Stomach (tissue), 9 donors: ENCODE measurements around the gene GPD2. TPM values are rescaled to one million over a fixed set of nuclear protein-coding genes. Genes with fewer than 3 reads are reported as not detected.

Source experiments
- DNase-seq, 2 donors: peaks; one replicate each; pipeline versions ENCODE4 v3.0.0 to v3.0.0-alpha.2; 2013 to 2019
- H3K27ac ChIP-seq, 5 donors: fragments of 200-600 bp in 4 of 5; sonication (generic) in 4 of 5; one replicate each; pipeline ENCODE4 v1.5.1; 2013 to 2019; ENCODE audit warnings: mild to moderate bottlenecking in 1 of 5, moderate library complexity in 1 of 5
- H3K27me3 ChIP-seq, 3 donors: fragments of 200-600 bp; sonication (generic); one replicate each; pipeline ENCODE4 v1.5.1; 2017 to 2019; ENCODE audit warnings: mixed run types in 1 of 3
- H3K36me3 ChIP-seq, 4 donors: fragments of 200-600 bp; sonication (generic); 1 replicate in 3 of 4; 2 replicates in 1 of 4; pipeline ENCODE4 v1.5.1; 2016 to 2019
- H3K4me1 ChIP-seq, 4 donors: fragments of 200-600 bp; sonication (generic); one replicate each; pipeline ENCODE4 v1.5.1; 2016 to 2019
- H3K4me3 ChIP-seq, 4 donors: fragments of 200-600 bp; sonication (generic) in 3 of 4; one replicate each; pipeline ENCODE4 v1.5.1; 2016 to 2019; ENCODE audit warnings: mild to moderate bottlenecking in 1 of 4
- H3K9me3 ChIP-seq, 4 donors: fragments of 200-600 bp; sonication (generic); one replicate each; pipeline ENCODE4 v1.5.1; 2016 to 2019
- EP300 ChIP-seq: sonication (generic); formaldehyde crosslinking; IDR thresholded peaks from one replicate; pipeline ENCODE4 v1.6.1; 2017; ENCODE audit warnings: antibody characterized with exemption
- POLR2A ChIP-seq, 4 donors: fragments of 450-650 bp; IDR thresholded peaks; one replicate each; pipeline ENCODE4 v1.6.1; 2016; ENCODE audit warnings: antibody characterized with exemption in 4 of 4, control low read depth in 2 of 4, mild to moderate bottlenecking in 1 of 4, moderate library complexity in 1 of 4
- POLR2AphosphoS5 ChIP-seq, 3 donors: sonication (generic); formaldehyde crosslinking; IDR thresholded peaks; one replicate each; pipeline ENCODE4 v1.6.1; 2016; ENCODE audit warnings: antibody characterized with exemption in 3 of 3
- WGBS, 5 donors: extraction: QIAGEN DNeasy Blood & Tissue Kit in 3 of 5; methylation state at CpG; one replicate each; pipeline versions ENCODE4 v1.1.5 to v1.1.7; 2013 to 2018; 5-methylcytosine and 5-hydroxymethylcytosine counted together
- intact Hi-C: fragments of 100-400 bp; cut with DNase I; formaldehyde crosslinking; loops from one replicate; pipeline ENCODE4 v1.15.1; 2023; ENCODE audit warnings: low total_unique reads
- polyA plus RNA-seq, 3 donors: library from polyadenylated mRNA; stranded (reverse); fragments of 200-250 nt; gene quantifications; one replicate each; pipeline ENCODE4 v1.2.3, GENCODE V29; 2013
- total RNA-seq, 5 donors: library from RNA; depleted of rRNA; stranded (reverse); fragments of >200 nt; gene quantifications; one replicate each; pipeline versions ENCODE4 v1.1.0 to v1.2.3, GENCODE V29; 2014 to 2016
- TF ChIP-seq, protein P1 (sequence below), 7 experiments: fragments of 450-650 bp in 4 of 7; fragments of 200-600 bp in 3 of 7; sonication (generic) in 3 of 7; IDR thresholded peaks; one replicate each; pipeline ENCODE4 v1.5.1; 2016 to 2019; ENCODE audit warnings: antibody characterized with exemption in 7 of 7, control low read depth in 2 of 7, mild to moderate bottlenecking in 1 of 7
- donor health status: healthy with polysubstance abuse.
- donor health status: Bipolar disorder and iron deficiency.
- donor health status: healthy.

Gene GPD2
- total and polyA plus RNA-seq, 8 donors = 6.2 to 254 (median 11.5) TPM

DNA sequence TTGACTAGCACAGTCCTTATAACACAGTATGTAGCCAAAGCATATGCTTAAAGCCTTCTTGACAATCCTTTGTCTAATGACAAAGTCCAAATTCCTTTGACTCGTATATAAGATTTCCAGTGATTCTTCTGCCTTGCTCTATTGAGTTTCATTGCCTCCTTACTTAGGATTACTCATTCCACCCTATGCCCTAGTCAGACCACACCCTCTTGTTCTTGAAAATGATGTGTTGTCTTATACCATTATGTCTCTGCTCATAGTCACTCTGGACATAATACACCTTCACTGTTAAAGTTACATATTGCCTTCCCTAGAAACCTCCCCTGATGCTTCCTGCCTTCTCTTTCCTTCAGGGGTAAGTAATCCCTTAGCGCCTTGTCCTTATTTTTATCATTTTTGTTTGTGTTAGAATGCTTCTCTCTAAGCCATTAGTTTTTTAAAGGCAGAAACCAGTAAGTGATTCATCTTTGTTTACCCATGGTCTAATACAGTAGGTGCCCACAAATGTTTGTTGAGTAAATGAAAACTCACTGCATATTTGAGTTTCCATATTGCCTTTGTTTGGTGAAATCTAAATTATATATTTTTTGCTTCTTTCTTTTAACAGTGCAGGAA, 19.3 kb downstream of the GPD2 start:
- WGBS, 5 donors = 60 to 72% (median 61%) methylated on average over 2 of the region's 2 CpGs
- Histone ChIP-seq H3K36me3 (no peaks in the 10 kb centered on the region), H3K4me3 (no peak overlapping the region), H3K27ac (peak overlapping the region in 3 of 5 donors; percentile 20 to 73 (median 58)), H3K27me3 (no peaks in the 10 kb centered on the region), H3K4me1 (peaks cover 9 to 52% (median 28%) of the 10 kb centered on the region in 4 donors), H3K9me3 (no peaks in the 10 kb centered on the region)
- intact Hi-C loops = no loop called here
- TF ChIP-seq POLR2AphosphoS5 (IDR thresholded peaks at IDR 0.05) (peak in 1 of 3 donors; percentile 13), EP300 (no peak)
- DNase-seq = no peak

DNA sequence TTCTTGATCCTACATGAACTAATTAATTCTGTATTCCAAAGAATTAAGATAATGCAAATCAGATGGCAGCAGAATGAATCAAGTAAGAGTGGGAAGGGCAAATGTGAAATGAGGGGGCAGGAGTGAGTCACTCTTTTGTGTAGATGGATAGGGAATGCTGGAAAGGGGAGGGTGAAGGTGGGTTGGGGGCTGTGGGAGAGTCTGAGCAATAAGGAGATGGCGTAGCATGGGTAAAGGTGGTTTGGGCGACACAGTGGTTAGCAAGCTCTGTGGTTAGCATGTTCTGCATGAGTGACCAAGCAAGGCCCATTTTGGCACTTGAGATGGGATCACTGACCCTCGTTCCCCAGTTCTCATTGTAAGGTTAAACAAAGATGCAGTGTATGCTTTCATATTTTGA, 20.4 kb downstream of the GPD2 start:
- whole genome bisulfite sequencing, 5 donors = 90 to 97% (median 94%) methylated on average over 3 of the region's 3 CpGs
- intact Hi-C loops = no loop called here
- peak overlapping the region in 3 of 5 donors; percentile 13 to 73 (median 31) for H3K27ac ChIP-seq

DNA sequence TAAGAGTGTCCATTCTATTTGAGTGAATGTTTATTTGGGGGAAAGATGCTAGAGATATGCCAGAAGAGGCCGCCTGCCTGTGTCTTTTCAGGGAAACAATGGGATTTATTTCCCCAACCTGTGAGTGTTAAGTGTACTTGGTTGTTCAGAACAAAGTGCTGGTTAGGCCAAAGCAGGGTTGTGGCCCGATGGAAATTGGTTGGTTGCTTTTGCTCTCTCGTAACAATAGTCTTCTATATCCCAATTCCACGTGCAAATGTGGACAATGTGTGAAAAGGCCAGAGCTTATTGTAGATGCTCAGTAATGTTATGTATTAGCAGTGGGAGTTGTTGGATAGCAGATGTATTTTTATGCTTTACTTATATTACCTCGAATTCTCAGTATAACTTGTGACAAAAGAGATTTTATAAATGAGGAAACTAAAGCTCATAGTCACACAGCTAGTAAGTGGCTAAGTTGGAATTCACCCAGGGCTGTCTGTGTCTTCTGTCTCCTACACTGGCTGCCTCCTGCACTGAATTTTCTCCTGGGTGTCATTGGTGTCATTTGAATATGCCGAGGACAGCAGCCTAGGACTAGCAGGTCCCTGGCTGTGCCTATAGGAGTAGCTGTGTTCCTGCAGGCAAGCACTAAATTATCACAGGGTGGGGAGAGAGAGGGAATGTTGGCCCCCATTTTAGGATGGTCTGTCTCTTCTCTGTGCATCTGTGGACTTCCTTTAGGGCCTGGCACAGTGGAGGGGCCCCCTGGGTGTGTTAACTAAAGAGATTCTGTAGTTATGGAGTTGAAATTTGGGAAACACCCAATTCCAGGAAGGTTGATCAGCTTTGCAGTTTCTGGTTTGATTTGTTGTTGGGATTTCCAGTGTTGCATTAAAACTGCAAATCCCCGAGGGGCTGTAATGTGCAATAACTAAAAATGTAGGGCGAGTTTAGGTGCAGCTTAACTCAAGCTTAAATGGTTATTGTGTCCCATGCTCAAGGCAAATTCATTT, 21.6 kb downstream of the GPD2 start:
- DNase-seq = no peak
- intact Hi-C loops = no loop called here
- H3K4me3 ChIP-seq = no peak overlapping the region
- WGBS, 5 donors = 76 to 84% (median 80%) methylated on average over 8 of the region's 8 CpGs
- H3K4me1 ChIP-seq = peaks cover 10 to 56% (median 29%) of the 10 kb centered on the region in 4 donors
- no peak overlapping the region for H3K27ac ChIP-seq
- no peaks in the 10 kb centered on the region for H3K9me3 ChIP-seq
- TF ChIP-seq POLR2AphosphoS5 (IDR thresholded peaks at IDR 0.05) = no peak
- no peaks in the 10 kb centered on the region for H3K36me3 ChIP-seq
- no peaks in the 10 kb centered on the region for H3K27me3 ChIP-seq

More for the DNA sequence above, 20.4 kb downstream of the GPD2 start:
- Histone ChIP-seq H3K9me3 (no peaks in the 10 kb centered on the region), H3K36me3 (no peaks in the 10 kb centered on the region), H3K4me3 (no peak overlapping the region), H3K4me1 (peaks cover 10 to 54% (median 31%) of the 10 kb centered on the region in 4 donors), H3K27me3 (no peaks in the 10 kb centered on the region)
- TF ChIP-seq POLR2A (IDR thresholded peaks at IDR 0.05) (no peak), EP300 (no peak), POLR2AphosphoS5 (IDR thresholded peaks at IDR 0.05) (no peak)
- TF ChIP-seq, protein P1, sequence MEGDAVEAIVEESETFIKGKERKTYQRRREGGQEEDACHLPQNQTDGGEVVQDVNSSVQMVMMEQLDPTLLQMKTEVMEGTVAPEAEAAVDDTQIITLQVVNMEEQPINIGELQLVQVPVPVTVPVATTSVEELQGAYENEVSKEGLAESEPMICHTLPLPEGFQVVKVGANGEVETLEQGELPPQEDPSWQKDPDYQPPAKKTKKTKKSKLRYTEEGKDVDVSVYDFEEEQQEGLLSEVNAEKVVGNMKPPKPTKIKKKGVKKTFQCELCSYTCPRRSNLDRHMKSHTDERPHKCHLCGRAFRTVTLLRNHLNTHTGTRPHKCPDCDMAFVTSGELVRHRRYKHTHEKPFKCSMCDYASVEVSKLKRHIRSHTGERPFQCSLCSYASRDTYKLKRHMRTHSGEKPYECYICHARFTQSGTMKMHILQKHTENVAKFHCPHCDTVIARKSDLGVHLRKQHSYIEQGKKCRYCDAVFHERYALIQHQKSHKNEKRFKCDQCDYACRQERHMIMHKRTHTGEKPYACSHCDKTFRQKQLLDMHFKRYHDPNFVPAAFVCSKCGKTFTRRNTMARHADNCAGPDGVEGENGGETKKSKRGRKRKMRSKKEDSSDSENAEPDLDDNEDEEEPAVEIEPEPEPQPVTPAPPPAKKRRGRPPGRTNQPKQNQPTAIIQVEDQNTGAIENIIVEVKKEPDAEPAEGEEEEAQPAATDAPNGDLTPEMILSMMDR (IDR thresholded peaks at IDR 0.05) = no peak
- DNase-seq = no peak

DNA sequence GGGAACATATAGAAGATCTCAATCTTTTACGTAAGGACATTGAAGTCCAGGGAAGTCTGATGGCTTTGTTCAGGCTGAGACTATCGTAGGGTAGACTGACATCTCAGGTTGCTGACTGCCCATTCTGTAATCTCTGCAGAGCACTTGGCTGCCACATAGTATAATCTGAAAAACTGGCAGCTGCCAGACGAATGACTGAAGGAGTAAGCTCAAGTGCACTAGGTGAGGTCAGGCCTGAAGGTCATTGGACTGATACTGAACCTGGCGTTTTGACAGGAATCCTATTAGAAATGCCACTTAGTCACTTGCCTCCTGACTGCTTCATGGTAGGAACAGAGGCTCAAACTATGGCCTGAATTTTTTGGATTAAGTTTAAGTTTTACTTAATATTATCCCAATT, 23.5 kb downstream of the GPD2 start:
- peak overlapping the region; percentile 15 to 59 (median 32) for H3K27ac ChIP-seq
- no peaks in the 10 kb centered on the region for H3K27me3 ChIP-seq
- intact Hi-C loops = no loop called here
- no peak overlapping the region for H3K4me3 ChIP-seq
- H3K9me3 ChIP-seq = no peaks in the 10 kb centered on the region
- WGBS, 5 donors = 29 to 60% (median 45%) methylated on average over 4 of the region's 4 CpGs
- peaks cover 10 to 73% (median 36%) of the 10 kb centered on the region in 4 donors for H3K4me1 ChIP-seq
- DNase-seq = peak; percentile 45 to 71
- TF ChIP-seq POLR2AphosphoS5 (IDR thresholded peaks at IDR 0.05) (peak in 2 of 3 donors; percentile 36 to 76), EP300 (no peak)
- no peaks in the 10 kb centered on the region for H3K36me3 ChIP-seq

DNA sequence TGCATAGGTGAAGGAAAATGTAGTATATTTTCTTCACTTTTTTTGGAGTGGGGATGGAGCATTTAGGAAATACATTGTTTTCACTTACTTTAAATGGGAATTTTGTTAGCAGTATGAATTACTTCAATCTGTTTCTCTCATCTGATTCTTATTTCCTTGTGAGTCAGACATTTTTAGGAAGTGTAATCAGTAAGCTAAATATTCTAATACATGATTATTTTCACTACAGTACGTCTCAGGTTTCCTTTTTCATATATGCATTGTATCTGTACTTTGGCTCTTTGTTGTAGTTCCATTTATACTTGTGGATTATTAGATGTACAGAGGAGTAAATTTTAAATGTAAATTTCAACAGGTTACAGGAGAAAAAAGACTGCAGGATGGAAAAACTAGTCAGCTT, 27.9 kb downstream of the GPD2 start:
- Histone ChIP-seq H3K27me3 (no peaks in the 10 kb centered on the region), H3K27ac (peak overlapping the region in 1 of 5 donors; percentile 78), H3K9me3 (no peaks in the 10 kb centered on the region), H3K4me1 (peaks cover 32 to 74% (median 56%) of the 10 kb centered on the region in 4 donors), H3K36me3 (no peaks in the 10 kb centered on the region), H3K4me3 (no peak overlapping the region)
- DNase-seq = no peak
- 19 to 59% (median 41%) methylated on average over 1 of the region's 1 CpG for WGBS, 5 donors
- intact Hi-C loops = no loop called here
- TF ChIP-seq POLR2A (IDR thresholded peaks at IDR 0.05) (no peak), POLR2AphosphoS5 (IDR thresholded peaks at IDR 0.05) (no peak), EP300 (no peak)
- TF ChIP-seq, protein P1 (IDR thresholded peaks at IDR 0.05) = no peak
